Activated CD4-positive, alpha-beta T cell treated with anti-CD3 and anti-CD28 coated beads, Interleukin-2, Interleukin-6, amounts not matched to agents 100 ng/mL and 50 ng/mL, durations not matched to agents 16 hours and 8 hours (primary cell): Measurements from ENCODE around the gene PEX6.
"Not testable (repeated sequence)": the region's sequence is repeated elsewhere in the genome, so short reads cannot be mapped to it uniquely, and the experiment has no call there.

Source experiments
- DNase-seq: peaks from one replicate; pipeline ENCODE4 v3.0.0-alpha.2; 2020

The PEX6 gene

DNA sequence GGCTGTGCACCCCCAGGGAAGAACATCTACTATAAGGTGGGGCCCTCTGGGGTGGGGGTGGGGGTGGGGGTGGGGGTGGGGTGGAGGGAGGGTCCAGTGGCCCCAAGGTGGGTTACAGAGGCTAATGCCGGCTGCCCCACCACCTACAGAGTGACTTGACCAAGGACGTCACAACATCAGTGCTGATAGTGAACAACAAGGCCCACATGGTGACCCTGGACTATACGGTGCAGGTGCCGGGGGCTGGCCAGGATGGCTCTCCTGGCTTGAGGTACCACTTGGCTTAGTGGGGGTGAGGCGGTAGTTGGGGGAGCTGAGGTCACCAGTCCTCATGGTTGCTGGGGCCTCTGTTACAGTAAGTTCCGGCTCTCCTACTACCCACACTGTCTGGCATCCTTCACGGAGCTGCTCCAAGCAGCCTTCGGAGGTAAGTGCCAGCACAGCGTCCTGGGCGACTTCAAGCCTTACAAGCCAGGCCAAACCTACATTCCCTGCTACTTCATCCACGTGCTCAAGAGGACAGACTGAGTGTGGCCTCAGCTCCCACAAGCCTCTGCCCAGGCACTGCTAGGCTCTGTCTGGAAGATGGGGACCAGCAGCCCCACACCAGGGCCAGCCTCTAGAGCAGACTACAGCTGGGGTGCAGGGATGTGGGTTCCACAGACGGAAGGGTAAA, 15.7 kb downstream of the PEX6 start:
- no peak for DNase-seq

DNA sequence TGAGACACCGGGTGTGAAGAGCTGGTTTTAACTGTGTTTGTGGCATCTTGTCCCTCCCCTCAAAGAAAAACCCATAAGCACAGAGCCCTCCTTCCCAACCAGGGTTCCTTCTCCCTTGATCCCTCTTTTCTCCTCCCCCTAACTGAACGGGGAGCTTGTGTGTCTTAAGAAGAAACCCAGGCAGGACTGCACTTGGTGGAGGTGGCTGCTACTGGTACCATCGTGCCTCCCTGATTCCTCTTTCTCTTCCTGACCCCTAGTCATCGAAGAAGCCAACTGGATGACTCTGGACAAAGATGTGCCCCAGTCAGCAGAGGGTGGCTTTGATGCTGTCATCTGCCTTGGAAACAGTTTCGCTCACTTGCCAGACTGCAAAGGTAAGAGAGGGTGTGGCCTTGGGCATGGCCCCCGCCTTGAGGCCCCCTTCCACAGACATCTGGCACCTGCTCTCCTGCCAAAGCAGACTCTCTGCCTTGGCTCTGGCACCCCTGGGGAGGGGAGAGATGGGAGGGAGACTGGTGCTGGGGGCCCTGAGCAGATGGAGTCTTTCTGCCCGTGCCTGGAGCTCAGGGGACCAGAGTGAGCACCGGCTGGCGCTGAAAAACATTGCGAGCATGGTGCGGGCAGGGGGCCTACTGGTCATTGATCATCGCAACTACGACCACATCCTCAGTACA, 16.3 kb downstream of the PEX6 start:
- DNase-seq: no peak

GRCh38 chr6:42962096-42962495, 16.9 kb downstream of the PEX6 start:
- no peak for DNase-seq

- no peak for DNase-seq
Observed at GRCh38 chr6:42961020-42961470, 17.9 kb downstream of the PEX6 start.

- DNase-seq: no peak
Observed at GRCh38 chr6:42960243-42961019, 18.6 kb downstream of the PEX6 start, which contains the start of gene GNMT. Gene GNMT, plus strand, starts transcription at chr6:42960754. Its CDS starts 14 bp downstream, at chr6:42960768.

GRCh38 chr6:42959917-42960242, 19.1 kb downstream of the PEX6 start:
- DNase-seq: no peak

DNA sequence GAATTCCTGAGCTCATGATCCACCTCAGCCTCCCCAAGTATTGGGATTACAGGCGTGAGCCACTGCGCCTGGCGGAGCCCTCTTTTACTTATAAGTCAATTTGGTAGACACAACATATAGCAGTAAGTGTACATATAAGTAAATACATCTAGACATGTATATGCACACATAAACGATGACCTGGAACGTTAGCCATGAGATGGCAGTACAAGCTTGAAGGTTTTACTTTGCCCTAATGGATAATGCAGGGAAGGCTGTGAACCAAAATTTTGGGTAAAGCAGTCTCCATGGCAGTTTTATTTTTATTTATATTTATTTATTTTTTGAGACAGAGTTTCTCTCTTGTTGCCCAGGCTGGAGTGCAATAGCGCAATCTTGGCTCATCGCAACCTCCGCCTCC, 20.9 kb downstream of the PEX6 start:
- no peak for DNase-seq

DNA sequence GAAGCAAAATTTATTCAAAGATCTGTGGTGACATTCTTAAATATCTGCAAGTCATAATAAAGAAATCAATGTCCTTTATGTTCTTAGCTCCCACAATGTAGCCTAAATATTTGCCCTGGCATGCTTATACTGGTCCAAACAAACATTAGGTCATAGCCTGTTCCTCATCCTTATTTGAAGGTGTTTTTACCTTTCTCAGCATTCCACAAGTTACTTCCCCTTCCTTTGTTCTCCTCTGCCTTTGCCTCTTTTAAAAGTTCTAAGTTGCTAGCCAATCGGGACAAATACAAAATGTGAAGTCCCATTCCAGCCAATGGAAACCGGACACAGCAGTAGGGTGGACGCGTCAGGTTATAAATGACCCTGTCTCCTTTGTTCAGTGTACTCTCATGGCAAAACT, 24.6 kb downstream of the PEX6 start:
- DNase-seq: not testable (repeated sequence)

- DNase-seq: no peak
Observed at GRCh38 chr6:42952389-42952788, 26.6 kb downstream of the PEX6 start.

DNA sequence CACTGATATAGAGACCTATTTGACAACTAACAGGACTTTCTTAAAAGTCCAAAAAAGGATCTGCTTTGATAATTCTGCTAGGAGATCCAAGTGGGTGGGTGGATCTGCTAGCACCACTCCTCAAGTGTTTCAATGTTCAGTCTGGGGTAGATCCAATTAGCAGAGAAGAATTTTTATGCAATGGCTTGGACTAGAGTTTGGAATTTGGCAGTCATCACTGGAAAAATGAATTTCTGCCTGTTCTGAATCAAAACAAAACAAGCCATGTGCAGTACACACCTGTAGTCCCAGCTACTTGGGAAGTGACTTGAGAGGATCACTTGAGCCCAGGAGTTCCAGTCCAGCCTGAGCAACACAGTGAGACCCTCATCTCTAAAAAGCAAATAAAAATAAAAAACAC, 31.0 kb downstream of the PEX6 start:
- no peak for DNase-seq

DNA sequence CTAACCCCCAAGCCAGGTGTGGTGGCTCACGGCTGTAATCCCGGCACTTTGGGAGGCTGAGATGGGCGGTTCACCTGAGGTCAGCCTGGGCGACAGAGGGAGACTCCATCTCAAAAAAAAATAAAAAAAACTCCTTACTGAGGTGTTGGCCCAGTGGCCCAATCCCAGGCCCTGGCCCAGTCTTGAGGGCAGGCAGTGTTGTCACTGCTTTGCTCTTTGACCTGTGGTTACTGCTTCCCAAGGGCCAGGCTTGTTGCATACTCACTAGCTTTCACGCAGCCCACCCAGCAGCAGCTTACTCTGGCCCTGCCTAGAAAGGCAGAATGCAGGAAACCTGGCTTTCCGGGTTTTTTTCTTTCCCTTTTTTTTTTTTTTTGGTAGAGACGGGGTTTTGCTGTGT, 36.5 kb downstream of the PEX6 start:
- DNase-seq: no peak

DNA sequence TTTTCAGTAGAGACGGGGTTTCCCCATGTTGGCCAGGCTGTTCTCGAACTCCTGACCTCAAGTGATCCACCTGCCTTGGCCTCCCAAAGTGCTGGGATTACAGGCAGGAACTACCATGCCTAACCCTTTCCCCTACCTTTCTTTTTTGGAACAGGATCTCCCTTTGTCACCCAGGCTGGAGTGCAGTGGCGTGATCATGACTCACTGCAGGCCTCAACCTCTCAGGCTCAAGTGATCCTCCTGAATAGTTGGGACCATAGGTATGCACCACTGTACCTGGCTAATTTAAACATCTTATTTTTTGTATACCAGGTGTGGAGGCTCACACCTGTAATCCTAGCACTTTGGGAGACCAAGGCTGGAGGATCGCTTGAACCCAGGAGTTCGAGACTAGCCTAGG, 37.6 kb downstream of the PEX6 start:
- DNase-seq: not testable (repeated sequence)

- DNase-seq: no peak
Observed at GRCh38 chr6:42940493-42941045, 38.4 kb downstream of the PEX6 start.

- DNase-seq: no peak
Observed at GRCh38 chr6:42939810-42940167, 39.2 kb downstream of the PEX6 start.

DNA sequence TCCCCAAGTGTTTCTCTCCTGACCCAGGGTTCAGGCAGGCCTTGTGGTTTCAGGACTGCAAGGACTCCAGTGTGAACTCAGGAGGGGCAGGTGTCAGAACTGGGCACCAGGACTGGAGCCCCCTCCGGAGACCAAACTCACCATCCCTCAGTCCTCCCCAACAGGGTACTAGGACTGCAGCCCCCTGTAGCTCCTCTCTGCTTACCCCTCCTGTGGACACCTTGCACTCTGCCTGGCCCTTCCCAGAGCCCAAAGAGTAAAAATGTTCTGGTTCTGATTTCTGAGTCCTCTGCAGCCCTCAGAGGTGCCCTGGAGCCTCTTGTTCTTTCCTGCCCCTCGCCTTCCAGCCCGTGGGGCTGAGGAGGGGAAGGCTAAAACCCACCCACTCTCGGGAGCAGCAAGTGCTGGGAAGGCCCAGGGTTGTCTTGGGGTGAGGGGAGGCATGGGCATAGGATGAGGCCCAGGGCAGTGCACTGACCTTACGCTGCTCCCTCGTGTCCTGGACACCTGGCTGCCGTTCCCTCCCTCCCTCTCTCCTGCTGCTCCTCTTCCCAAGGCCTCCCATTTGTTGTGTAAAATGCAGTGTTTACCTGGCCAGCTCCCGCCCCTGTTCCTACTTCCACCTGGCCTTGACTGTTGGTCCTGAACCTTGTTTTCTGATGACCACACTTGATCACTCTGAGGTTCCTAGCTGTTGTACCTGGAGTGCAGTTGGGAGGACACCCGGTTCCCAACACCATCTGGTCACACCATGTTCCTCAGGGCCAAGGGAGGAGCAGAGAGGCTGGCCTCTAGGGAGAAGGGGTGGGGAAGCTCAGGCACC, 39.8 kb downstream of the PEX6 start:
- no peak for DNase-seq

DNA sequence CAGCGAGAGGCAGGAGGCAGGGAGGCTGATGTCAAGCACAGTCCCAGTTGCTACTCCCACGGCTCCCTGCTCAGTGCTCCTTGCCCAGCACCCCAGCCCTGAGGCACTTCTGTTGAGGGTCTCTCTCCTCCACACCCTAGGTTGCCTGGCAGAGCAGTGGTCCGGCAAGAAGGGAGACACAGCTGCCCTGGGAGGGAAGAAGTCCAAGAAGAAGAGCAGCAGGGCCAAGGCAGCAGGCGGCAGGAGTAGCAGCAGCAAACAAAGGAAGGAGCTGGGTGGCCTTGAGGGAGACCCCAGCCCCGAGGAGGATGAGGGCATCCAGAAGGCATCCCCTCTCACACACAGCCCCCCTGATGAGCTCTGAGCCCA, 40.6 kb downstream of the PEX6 start:
- no peak for DNase-seq

DNA sequence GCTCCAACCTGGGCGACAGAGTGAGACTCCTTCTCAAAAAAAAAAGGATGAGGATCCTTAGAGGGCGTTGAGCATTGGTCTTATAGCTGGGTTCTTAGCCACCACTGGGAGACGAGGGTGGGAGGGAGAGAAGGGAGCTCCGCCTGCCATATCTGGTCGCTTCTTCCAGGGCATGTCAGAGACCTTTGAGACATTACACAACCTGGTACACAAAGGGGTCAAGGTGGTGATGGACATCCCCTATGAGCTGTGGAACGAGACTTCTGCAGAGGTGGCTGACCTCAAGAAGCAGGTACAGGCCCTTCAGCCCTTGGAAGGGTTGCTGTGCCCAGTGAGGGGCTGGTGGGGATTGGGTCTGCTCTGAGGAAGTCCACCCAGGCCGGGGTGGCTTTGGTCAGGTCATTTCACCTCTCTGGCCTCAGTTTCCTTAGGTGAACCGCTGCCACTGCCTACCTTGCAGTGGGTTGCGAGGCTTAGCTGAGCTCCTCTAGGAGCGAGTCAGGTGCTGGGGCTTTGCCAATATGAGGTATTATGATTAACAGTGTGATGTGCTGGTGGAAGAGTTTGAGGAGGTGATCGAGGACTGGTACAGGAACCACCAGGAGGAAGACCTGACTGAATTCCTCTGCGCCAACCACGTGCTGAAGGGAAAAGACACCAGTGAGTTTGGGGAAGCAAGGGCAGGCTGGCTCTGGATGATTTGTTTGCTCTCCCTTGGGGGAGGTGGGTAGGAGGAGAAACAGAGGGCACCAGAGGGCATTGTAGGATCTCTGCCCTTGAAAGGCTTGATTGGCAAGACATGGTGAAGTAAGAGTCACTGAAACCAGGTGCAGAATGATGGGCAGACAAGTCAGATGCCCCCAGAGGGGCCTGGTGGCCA, 41.2 kb downstream of the PEX6 start:
- no peak for DNase-seq

DNA sequence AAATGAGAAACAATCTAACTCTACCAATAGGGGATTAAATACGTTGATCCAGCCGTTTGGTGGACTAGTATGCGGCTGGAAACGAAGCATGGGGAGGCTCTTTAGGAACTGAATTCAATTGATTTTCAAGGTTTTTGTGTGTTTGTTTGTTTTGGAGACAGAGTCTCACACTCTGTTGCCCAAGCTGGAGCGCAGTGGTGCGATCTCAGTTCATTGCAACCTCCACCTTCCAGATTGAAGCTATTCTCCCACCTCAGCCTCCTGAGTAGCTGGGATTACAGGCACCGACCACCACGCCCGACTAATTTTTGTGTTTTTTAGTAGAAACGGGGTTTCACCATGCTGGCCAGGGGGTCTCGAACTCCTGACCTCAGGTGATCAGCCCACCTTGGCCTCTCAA, 42.6 kb downstream of the PEX6 start:
- DNase-seq: no peak

GRCh38 chr6:42935322-42935721, 43.7 kb downstream of the PEX6 start:
- no peak for DNase-seq

DNA sequence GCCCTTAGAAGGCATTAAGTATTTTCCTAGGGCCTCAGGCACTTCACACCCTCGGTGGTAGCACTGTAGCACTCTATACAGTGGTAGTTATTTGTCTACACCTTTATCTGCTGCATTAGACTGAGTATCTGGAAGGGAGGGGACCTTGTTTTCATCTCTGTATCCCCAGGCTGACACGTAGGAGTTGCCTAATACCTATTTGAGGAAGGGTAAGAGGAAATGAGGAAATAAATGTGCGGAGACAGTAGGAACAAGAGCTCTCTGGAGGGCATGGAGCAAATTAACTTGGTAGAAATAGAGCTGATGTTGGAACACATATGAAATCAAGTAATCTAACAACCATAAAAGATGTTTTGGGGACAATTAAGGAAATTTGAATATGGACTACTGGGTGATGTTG, 45.8 kb downstream of the PEX6 start:
- DNase-seq: no peak

GRCh38 chr6:42932412-42932811, 46.6 kb downstream of the PEX6 start:
- no peak for DNase-seq

DNA sequence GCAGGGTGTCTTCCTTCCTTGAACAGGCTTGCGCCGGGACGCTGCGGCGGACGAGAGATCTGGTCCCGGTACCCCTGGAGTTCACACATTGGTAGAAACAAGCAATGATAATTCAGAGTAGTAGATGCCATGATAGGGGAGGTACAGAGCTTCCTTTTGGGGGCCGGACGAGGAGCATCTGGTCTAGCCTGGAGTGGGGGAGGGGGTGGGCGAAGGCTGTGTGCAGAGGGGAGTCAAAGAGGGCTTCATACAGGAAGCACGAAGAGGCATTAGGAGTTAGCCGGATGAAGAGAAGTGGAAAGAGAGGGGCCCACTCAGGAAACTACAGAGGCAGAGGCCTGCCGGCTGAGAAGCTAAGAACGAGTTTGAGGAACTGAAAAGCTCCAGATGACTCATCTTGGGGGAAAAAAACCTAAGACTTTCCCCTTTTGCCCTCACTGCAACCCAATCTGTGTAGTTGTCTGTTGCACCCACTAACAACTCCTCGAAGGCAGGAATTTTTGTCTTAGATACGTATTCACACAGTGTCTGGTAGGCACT, 49.1 kb downstream of the PEX6 start:
- DNase-seq: peak; percentile 87
